ENCODE data around the gene RRAS2.

DNA sequence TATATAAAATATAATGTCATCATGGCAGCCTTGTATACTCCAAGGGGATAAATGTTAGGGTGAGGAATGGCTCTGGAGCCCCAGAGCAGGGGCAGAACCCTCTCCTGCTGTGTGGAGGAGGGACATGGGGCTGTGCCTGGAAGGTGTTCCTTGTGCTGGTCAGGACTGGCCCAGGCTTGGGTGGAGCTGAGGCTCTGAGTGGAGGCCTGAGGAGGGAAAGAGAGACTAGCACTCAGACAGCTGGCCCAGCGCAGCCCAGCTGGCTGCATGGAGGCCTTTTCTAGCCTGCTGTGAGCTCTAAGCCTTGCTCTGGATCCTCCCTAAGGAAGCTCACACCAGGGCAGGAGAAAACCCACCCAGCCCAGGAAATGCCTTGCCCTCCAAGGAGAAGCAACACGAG, 113.5 kb downstream of the RRAS2 start:
- TF ChIP-seq, protein P1, sequence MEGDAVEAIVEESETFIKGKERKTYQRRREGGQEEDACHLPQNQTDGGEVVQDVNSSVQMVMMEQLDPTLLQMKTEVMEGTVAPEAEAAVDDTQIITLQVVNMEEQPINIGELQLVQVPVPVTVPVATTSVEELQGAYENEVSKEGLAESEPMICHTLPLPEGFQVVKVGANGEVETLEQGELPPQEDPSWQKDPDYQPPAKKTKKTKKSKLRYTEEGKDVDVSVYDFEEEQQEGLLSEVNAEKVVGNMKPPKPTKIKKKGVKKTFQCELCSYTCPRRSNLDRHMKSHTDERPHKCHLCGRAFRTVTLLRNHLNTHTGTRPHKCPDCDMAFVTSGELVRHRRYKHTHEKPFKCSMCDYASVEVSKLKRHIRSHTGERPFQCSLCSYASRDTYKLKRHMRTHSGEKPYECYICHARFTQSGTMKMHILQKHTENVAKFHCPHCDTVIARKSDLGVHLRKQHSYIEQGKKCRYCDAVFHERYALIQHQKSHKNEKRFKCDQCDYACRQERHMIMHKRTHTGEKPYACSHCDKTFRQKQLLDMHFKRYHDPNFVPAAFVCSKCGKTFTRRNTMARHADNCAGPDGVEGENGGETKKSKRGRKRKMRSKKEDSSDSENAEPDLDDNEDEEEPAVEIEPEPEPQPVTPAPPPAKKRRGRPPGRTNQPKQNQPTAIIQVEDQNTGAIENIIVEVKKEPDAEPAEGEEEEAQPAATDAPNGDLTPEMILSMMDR (conservative IDR thresholded peaks at IDR 0.05; ENCODE audit: low read length) = no peak
- TF ChIP-seq EZH2phosphoT487 (IDR thresholded peaks at IDR 0.05; ENCODE audit: borderline replicate concordance, low read depth, low read length) = no peak
